ENCODE data around the gene TTF2. TPM values are rescaled to one million over a fixed set of nuclear protein-coding genes. Genes with fewer than 3 reads are reported as not detected.

Gene TTF2
- total and polyA plus RNA-seq, 9 of the 15 experiments (the other 6 are each of a cell fraction or from before 2014, with no cell fraction given): 9.4 to 71.1 (median 42.1) TPM

GRCh38 chr1:117094841-117095604 lies 34.9 kb downstream of the TTF2 start:
- H3K27me3 ChIP-seq (ENCODE audit: control insufficient read depth in 2 of 2, insufficient read depth in 2 of 2, low read length in 2 of 2): no peaks in the 10 kb centered on the region
- ChIA-PET POLR2A (interaction anchor here (1.4 to 2.7 kb wide), 3 partner anchors 8 to 13 kb away, joined by 4 to 16 read pairs (median 4); no protein-coding TSS in a partner anchor), CTCF (ENCODE audit: low intra/inter-chr PET ratio) (no interaction called here)
- intact Hi-C loops (cut with micrococcal nuclease): no loop called here
- no peaks in the 10 kb centered on the region for H3K79me2 ChIP-seq (ENCODE audit: control insufficient read depth, insufficient read depth, low read length)
- no peak overlapping the region for H3K9ac ChIP-seq (ENCODE audit: insufficient read depth in 1 of 2, low read depth in 2 of 2, low read length in 2 of 2)
- TF ChIP-seq ZNF347 (CRISPR knock-in tag; IDR thresholded peaks at IDR 0.05; ENCODE audit: low read depth): no peak
- ATAC-seq: no peak
- in situ Hi-C loops (cut with MboI): no loop called here
- peaks cover 4 to 21% of the 10 kb centered on the region in 2 experiments; a peak in 4 of 5 replicates for H3K4me1 ChIP-seq (replicated peaks in 1 of 2; ENCODE audit: control insufficient read depth in 2 of 2, insufficient read depth in 2 of 2, low read length in 2 of 2)
- no peak overlapping the region for H2AFZ ChIP-seq (ENCODE audit: low read depth, low read length)
- no peak overlapping the region for H3K4me3 ChIP-seq
- FAIRE-seq: no peak
- no peak for DNase-seq (ENCODE audit: extremely low read depth in 1 of 4, low spot score in 3 of 4)
- H3K9me1 ChIP-seq (ENCODE audit: control insufficient read depth, insufficient read depth, low read length): no peaks in the 10 kb centered on the region
- H3K36me3 ChIP-seq (ENCODE audit: control insufficient read depth, insufficient read depth, low read length): peaks cover 97% of the 10 kb centered on the region
- BruUV-seq (replicated peaks): no TSS peak
- H3K9me3 ChIP-seq (replicated peaks; ENCODE audit: control insufficient read depth, insufficient read depth, low read depth, low read length): no peaks in the 10 kb centered on the region
- no peak overlapping the region for H3K27ac ChIP-seq (ENCODE audit: extremely low read depth, low read depth, low read length)
- H4K20me1 ChIP-seq (replicated peaks; ENCODE audit: control insufficient read depth, insufficient read depth, low read length): no peaks in the 10 kb centered on the region
- 78% methylated on average over 6 of the region's 7 CpGs for WGBS (ENCODE audit: insufficient coverage, low coverage, missing lambda C conversion rate)
- H3K4me2 ChIP-seq (ENCODE audit: insufficient read depth, low read length): no peak overlapping the region

GRCh38 chr1:117096951-117097408 lies 36.9 kb downstream of the TTF2 start:
- Histone ChIP-seq H3K4me3 (no peak overlapping the region), H3K36me3 (ENCODE audit: control insufficient read depth, insufficient read depth, low read length) (peaks cover 96% of the 10 kb centered on the region), H3K4me2 (ENCODE audit: insufficient read depth, low read length) (no peak overlapping the region), H3K9me3 (replicated peaks; ENCODE audit: control insufficient read depth, insufficient read depth, low read depth, low read length) (no peaks in the 10 kb centered on the region), H3K27me3 (ENCODE audit: control insufficient read depth in 2 of 2, insufficient read depth in 2 of 2, low read length in 2 of 2) (no peaks in the 10 kb centered on the region), H2AFZ (ENCODE audit: low read depth, low read length) (no peak overlapping the region), H3K79me2 (ENCODE audit: control insufficient read depth, insufficient read depth, low read length) (no peaks in the 10 kb centered on the region), H3K9me1 (ENCODE audit: control insufficient read depth, insufficient read depth, low read length) (no peaks in the 10 kb centered on the region), H3K9ac (ENCODE audit: insufficient read depth in 1 of 2, low read depth in 2 of 2, low read length in 2 of 2) (no peak overlapping the region), H3K27ac (ENCODE audit: extremely low read depth, low read depth, low read length) (no peak overlapping the region), H3K4me1 (replicated peaks in 1 of 2; ENCODE audit: control insufficient read depth in 2 of 2, insufficient read depth in 2 of 2, low read length in 2 of 2) (peaks cover 4 to 21% of the 10 kb centered on the region in 2 experiments; a peak in 4 of 5 replicates), H4K20me1 (replicated peaks; ENCODE audit: control insufficient read depth, insufficient read depth, low read length) (no peaks in the 10 kb centered on the region)
- in situ Hi-C loops (cut with MboI) (no loop called here), intact Hi-C loops (cut with micrococcal nuclease) (no loop called here)
- no peak for DNase-seq (ENCODE audit: extremely low read depth in 1 of 4, low spot score in 3 of 4)
- CTCF ChIA-PET (ENCODE audit: low intra/inter-chr PET ratio): no interaction called here
- WGBS (ENCODE audit: insufficient coverage, low coverage, missing lambda C conversion rate): 93% methylated on average over 3 of the region's 3 CpGs
- POLR2A ChIA-PET: interaction anchor here (0.7 to 2.2 kb wide), 2 partner anchors 13 to 48 kb away, joined by 3 to 12 read pairs; no protein-coding TSS in a partner anchor
- FAIRE-seq: no peak
- ATAC-seq: no peak
- no TSS peak for BruUV-seq (replicated peaks)
- TF ChIP-seq POLR3G (IDR thresholded peaks at IDR 0.05; ENCODE audit: extremely low read depth, insufficient read length, insufficient replicate concordance): no peak
- no peak for TF ChIP-seq ZNF696 (CRISPR knock-in tag; conservative IDR thresholded peaks at IDR 0.05)
- no peak for TF ChIP-seq SREBF2 (CRISPR knock-in tag; IDR thresholded peaks at IDR 0.05)
- TF ChIP-seq NFYB (IDR thresholded peaks at IDR 0.05; ENCODE audit: extremely low read depth, insufficient read length): no peak
- TF ChIP-seq ZNF232 (CRISPR knock-in tag; IDR thresholded peaks at IDR 0.05): no peak
- TF ChIP-seq ETV1 (tag; conservative IDR thresholded peaks at IDR 0.05; ENCODE audit: low read depth): no peak
- no peak for TF ChIP-seq ZNF354B (CRISPR knock-in tag; IDR thresholded peaks at IDR 0.05)
- no peak for TF ChIP-seq ZNF436 (CRISPR knock-in tag; IDR thresholded peaks at IDR 0.05)
- no peak for TF ChIP-seq THRA (IDR thresholded peaks at IDR 0.05)
- TF ChIP-seq ELK3 (CRISPR knock-in tag; IDR thresholded peaks at IDR 0.05): no peak

Data from K562 (cell line).